Measurements from ENCODE around the gene CFL1. TPM values are rescaled to one million over a fixed set of nuclear protein-coding genes. Genes with fewer than 3 reads are reported as not detected.

CFL1 gene
- total RNA-seq, 1 donor from 2014 or later: 1,020 TPM

Other genes starting within 250 kb of the CFL1 start
- gene MAP3K11, start 244.0 kb downstream of the CFL1 start, total RNA-seq: 103 and 106 TPM in 2 replicates
- 55.0 and 55.2 TPM in 2 replicates for gene PCNX3, start 242.4 kb downstream of the CFL1 start, total RNA-seq
- gene SIPA1, start 220.1 kb downstream of the CFL1 start, total RNA-seq: 117 and 130 TPM in 2 replicates
- gene RELA, start 195.3 kb downstream of the CFL1 start, total RNA-seq: 102 and 104 TPM in 2 replicates
- 68.1 and 75.0 TPM in 2 replicates for gene KAT5, start 145.9 kb downstream of the CFL1 start, total RNA-seq
- gene RNASEH2C, start 137.4 kb downstream of the CFL1 start, total RNA-seq: 87.6 and 89.0 TPM in 2 replicates
- 17.4 and 19.2 TPM in 2 replicates for gene AP5B1, start 77.2 kb downstream of the CFL1 start, total RNA-seq
- 0.10 and 0.36 TPM in 2 replicates for gene OVOL1, start 71.1 kb downstream of the CFL1 start, total RNA-seq
- gene SNX32, start 24.2 kb downstream of the CFL1 start, total RNA-seq: 1.6 and 1.9 TPM in 2 replicates
- gene MUS81, start 2.3 kb upstream of the CFL1 start, total RNA-seq: 77.7 and 79.6 TPM in 2 replicates
- gene EFEMP2, start 14.6 kb upstream of the CFL1 start, total RNA-seq: 6.5 and 7.9 TPM in 2 replicates
- 5.7 and 7.4 TPM in 2 replicates for gene CTSW, start 21.7 kb upstream of the CFL1 start, total RNA-seq
- gene FIBP, start 30.3 kb upstream of the CFL1 start, total RNA-seq: 86.8 and 93.2 TPM in 2 replicates
- 66.7 and 70.8 TPM in 2 replicates for gene CCDC85B, start 32.5 kb upstream of the CFL1 start, total RNA-seq
- 31.7 and 33.5 TPM in 2 replicates for gene FOSL1, start 42.2 kb upstream of the CFL1 start, total RNA-seq
- 18.5 and 21.4 TPM in 2 replicates for gene C11orf68, start 60.9 kb upstream of the CFL1 start, total RNA-seq
- gene DRAP1, start 61.2 kb upstream of the CFL1 start, total RNA-seq: 119 and 129 TPM in 2 replicates
- not detected in 2 replicates for gene TSGA10IP, start 87.3 kb upstream of the CFL1 start, total RNA-seq
- 110 TPM in 2 replicates for gene SART1, start 103.6 kb upstream of the CFL1 start, total RNA-seq
- gene EIF1AD, start 144.0 kb upstream of the CFL1 start, total RNA-seq: 69.0 and 70.7 TPM in 2 replicates
- gene BANF1, start 144.3 kb upstream of the CFL1 start, total RNA-seq: 282 and 284 TPM in 2 replicates
- 1.7 and 2.0 TPM in 2 replicates for gene CST6, start 153.8 kb upstream of the CFL1 start, total RNA-seq
- 0.18 and 0.76 TPM in 2 replicates for gene CATSPER1, start 168.3 kb upstream of the CFL1 start, total RNA-seq
- 0.34 TPM in 1 of 2 replicates, not detected in the other for gene GAL3ST3, start 191.0 kb upstream of the CFL1 start, total RNA-seq
- gene SF3B2, start 194.2 kb upstream of the CFL1 start, total RNA-seq: 267 TPM in 2 replicates
- 80.4 and 89.5 TPM in 2 replicates for gene PACS1, start 212.1 kb upstream of the CFL1 start, total RNA-seq